Prostate gland (tissue), 2 donors: ENCODE data around the gene GNG2. TPM values are rescaled to one million over a fixed set of nuclear protein-coding genes. Genes with fewer than 3 reads are reported as not detected.

ENCODE experiments used
- DNase-seq: peaks from one replicate; pipeline ENCODE4 v3.0.0-alpha.2; 2019; ENCODE audit warnings: low spot score
- H3K27ac ChIP-seq, 2 donors: fragments of 200-600 bp; sonication (generic); 2 replicates each; pipeline ENCODE4 v1.5.1; 2017 to 2019
- H3K27me3 ChIP-seq: fragments of 200-600 bp; sonication (generic); replicated peaks from 2 replicates; pipeline ENCODE4 v1.5.1; 2019; ENCODE audit not compliant: insufficient read depth
- H3K36me3 ChIP-seq, 2 donors: fragments of 200-600 bp; sonication (generic); 1 replicate in 1 of 2; 2 replicates in 1 of 2; pipeline versions ENCODE4 v1.5.1 to v1.8.1; 2017 to 2019
- H3K4me1 ChIP-seq: fragments of 200-600 bp; sonication (generic); replicated peaks from 2 replicates; pipeline ENCODE4 v1.5.1; 2019
- H3K4me3 ChIP-seq, 2 donors: fragments of 200-600 bp; sonication (generic); 2 replicates each; pipeline ENCODE4 v1.5.1; 2017 to 2019
- H3K9me3 ChIP-seq: fragments of 200-600 bp; sonication (generic); 2 replicates; pipeline ENCODE4 v1.5.1; 2017
- CTCF ChIP-seq, 4 experiments: fragments of 200-600 bp in 2 of 4; fragments of 450-650 bp in 2 of 4; sonication (generic) in 2 of 4; IDR thresholded peaks; 1 replicate in 3 of 4; 2 replicates in 1 of 4; pipeline ENCODE4 v1.5.1; 2016 to 2019; ENCODE audit warnings: antibody characterized with exemption in 4 of 4, mild to moderate bottlenecking in 2 of 4, moderate library complexity in 2 of 4
- POLR2A ChIP-seq: fragments of 450-650 bp; IDR thresholded peaks from one replicate; pipeline ENCODE4 v1.6.1; 2016; ENCODE audit warnings: antibody characterized with exemption, mild to moderate bottlenecking
- POLR2AphosphoS5 ChIP-seq: sonication (generic); formaldehyde crosslinking; IDR thresholded peaks from one replicate; pipeline ENCODE4 v1.6.1; 2017; ENCODE audit warnings: antibody characterized with exemption
- WGBS: methylation state at CpG from one replicate; pipeline ENCODE4 v1.1.5; 2018; 5-methylcytosine and 5-hydroxymethylcytosine counted together
- intact Hi-C: fragments of 100-400 bp; cut with DNase I; formaldehyde crosslinking; loops from one replicate; pipeline ENCODE4 v1.14.2; 2022
- total RNA-seq, 2 donors: library from RNA; depleted of rRNA; stranded (reverse); fragments of >200 nt; gene quantifications; one replicate each; pipeline ENCODE4 v1.1.0, GENCODE V29; 2016

GNG2 gene
- total RNA-seq, 2 donors from 2014 or later, result 2.7 to 120 TPM

- 97% methylated on average over 5 of the region's 5 CpGs for WGBS
- H3K27me3 ChIP-seq, result no peaks in the 10 kb centered on the region
- no peak for DNase-seq
- H3K36me3 ChIP-seq, result no peaks in the 10 kb centered on the region
- no peak for TF ChIP-seq CTCF (IDR thresholded peaks at IDR 0.05)
- TF ChIP-seq POLR2AphosphoS5, result no peak
- no peak for TF ChIP-seq POLR2A
- no peak overlapping the region for H3K27ac ChIP-seq
- no peak overlapping the region for H3K4me3 ChIP-seq
- intact Hi-C loops, result loop anchor here (5.0 kb wide), 1 partner anchor 200 kb away; no protein-coding TSS in a partner anchor
- no peaks in the 10 kb centered on the region for H3K9me3 ChIP-seq
- no peaks in the 10 kb centered on the region for H3K4me1 ChIP-seq
These were observed 116.7 kb downstream of the GNG2 start for GRCh38 chr14:51977075-51977474.

DNA sequence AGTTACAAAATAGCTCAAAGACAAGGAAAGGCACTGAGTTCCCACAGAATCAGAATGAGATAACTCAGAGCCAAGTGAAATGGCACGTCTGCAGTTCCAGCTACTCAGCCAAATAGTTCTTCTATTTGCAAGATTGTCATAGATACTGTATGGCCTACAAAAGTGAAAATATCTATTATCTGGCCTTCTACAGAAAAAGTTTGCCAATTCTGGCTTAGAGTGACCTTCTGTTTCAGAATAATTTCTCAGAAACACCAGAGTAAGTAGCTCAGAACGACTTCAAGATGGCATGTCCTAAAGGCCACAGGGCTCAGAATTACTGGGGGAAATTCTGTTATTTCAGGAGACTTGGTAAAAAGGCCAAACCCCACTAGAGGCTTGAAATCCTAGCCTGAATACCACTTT is 118.3 kb downstream of the GNG2 start:
- Histone ChIP-seq H3K9me3 (no peaks in the 10 kb centered on the region), H3K27ac (no peak overlapping the region), H3K4me3 (no peak overlapping the region), H3K4me1 (no peaks in the 10 kb centered on the region), H3K27me3 (no peaks in the 10 kb centered on the region), H3K36me3 (no peaks in the 10 kb centered on the region)
- DNase-seq, result no peak
- intact Hi-C loops, result loop anchor here (5.0 kb wide), 1 partner anchor 201 kb away; no protein-coding TSS in a partner anchor
- TF ChIP-seq POLR2A (no peak), CTCF (IDR thresholded peaks at IDR 0.05) (no peak), POLR2AphosphoS5 (no peak)
- WGBS, result 40% methylated on average over 2 of the region's 2 CpGs

- TF ChIP-seq POLR2AphosphoS5 (peak; percentile 51), POLR2A (no peak), CTCF (IDR thresholded peaks at IDR 0.05) (peak; percentile 71 to 87 (median 76))
- H3K4me3 ChIP-seq, result no peak overlapping the region
- peak; percentile 70 for DNase-seq
- no peaks in the 10 kb centered on the region for H3K27me3 ChIP-seq
- no peak overlapping the region for H3K27ac ChIP-seq
- no peaks in the 10 kb centered on the region for H3K9me3 ChIP-seq
- no peaks in the 10 kb centered on the region for H3K4me1 ChIP-seq
- intact Hi-C loops, result loop anchor here (5.0 kb wide), 1 partner anchor 202 kb away; no protein-coding TSS in a partner anchor
- 25% methylated on average over 17 of the region's 17 CpGs for WGBS
- H3K36me3 ChIP-seq, result no peaks in the 10 kb centered on the region
These were observed 118.8 kb downstream of the GNG2 start for GRCh38 chr14:51979088-51979709.

DNA sequence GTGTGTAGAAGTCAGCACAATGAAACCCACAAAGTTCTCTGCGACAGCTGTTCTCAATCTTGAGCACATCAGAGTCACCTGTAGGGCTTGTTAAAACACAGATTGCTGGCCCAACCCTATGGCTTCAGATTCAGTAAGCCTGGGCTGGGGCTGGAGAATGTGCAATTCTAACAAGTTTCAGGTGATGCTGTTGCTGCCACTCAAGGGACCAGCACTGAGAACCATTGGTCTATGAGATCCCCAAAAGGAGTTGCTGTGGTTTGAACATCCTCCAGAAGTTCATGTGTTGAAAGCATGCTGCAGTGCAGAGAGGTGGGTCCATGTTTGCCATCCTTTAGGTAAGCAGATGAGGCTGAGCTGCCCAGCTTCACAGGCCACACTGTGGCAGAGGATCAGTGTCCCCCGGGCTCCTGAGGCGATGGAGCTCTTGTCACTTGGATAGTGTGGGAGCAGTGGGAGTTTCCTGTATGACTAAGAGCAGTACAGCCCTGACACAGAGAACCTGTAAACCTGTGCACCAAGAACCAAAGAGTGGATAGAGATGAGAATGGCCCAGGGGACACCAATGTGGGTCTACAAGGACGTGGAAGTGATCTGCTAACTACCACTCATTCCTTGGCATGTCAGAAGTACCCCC is 120.9 kb downstream of the GNG2 start:
- no peaks in the 10 kb centered on the region for H3K9me3 ChIP-seq
- H3K4me3 ChIP-seq, result no peak overlapping the region
- no peaks in the 10 kb centered on the region for H3K36me3 ChIP-seq
- intact Hi-C loops, result no loop called here
- H3K4me1 ChIP-seq, result no peaks in the 10 kb centered on the region
- TF ChIP-seq POLR2A (no peak), POLR2AphosphoS5 (no peak), CTCF (IDR thresholded peaks at IDR 0.05) (no peak)
- DNase-seq, result no peak
- 94% methylated on average over 4 of the region's 4 CpGs for WGBS
- H3K27me3 ChIP-seq, result no peaks in the 10 kb centered on the region
- no peak overlapping the region for H3K27ac ChIP-seq

GRCh38 chr14:51988221-51988620 is 127.8 kb downstream of the GNG2 start:
- 62% methylated on average over 1 of the region's 1 CpG for WGBS

More at GRCh38 chr14:51988221-51988620, 127.8 kb downstream of the GNG2 start:
- no peak overlapping the region for H3K27ac ChIP-seq
- TF ChIP-seq POLR2AphosphoS5 (no peak), POLR2A (no peak), CTCF (IDR thresholded peaks at IDR 0.05) (no peak)
- no peaks in the 10 kb centered on the region for H3K36me3 ChIP-seq
- intact Hi-C loops, result no loop called here
- H3K4me1 ChIP-seq, result peaks cover 4% of the 10 kb centered on the region
- H3K9me3 ChIP-seq, result no peaks in the 10 kb centered on the region
- no peaks in the 10 kb centered on the region for H3K27me3 ChIP-seq
- DNase-seq, result no peak
- no peak overlapping the region for H3K4me3 ChIP-seq
